Immature natural killer cell (primary cell): ENCODE measurements around the gene SOD1. TPM values are rescaled to one million over a fixed set of nuclear protein-coding genes. Genes with fewer than 3 reads are reported as not detected.
"Not testable (repeated sequence)": the region's sequence is repeated elsewhere in the genome, so short reads cannot be mapped to it uniquely, and the experiment has no call there.

Experiments
- DNase-seq, 3 donors: peaks; one replicate each; pipeline ENCODE4 v3.0.0; 2022; ENCODE audit warnings: mixed read lengths in 1 of 3
- H3K27ac Mint-ChIP-seq, 6 donors: one replicate each; pipeline ENCODE4 v1.8.0; 2020; ENCODE audit warnings: mixed read lengths in 6 of 6, mild to moderate bottlenecking in 5 of 6, inconsistent platforms in 4 of 6, moderate library complexity in 3 of 6
- H3K27me3 Mint-ChIP-seq, 3 donors: one replicate each; pipeline ENCODE4 v1.8.0; 2020 to 2021; ENCODE audit warnings: low read depth in 3 of 3, mild to moderate bottlenecking in 3 of 3, mixed read lengths in 3 of 3, moderate library complexity in 3 of 3, inconsistent platforms in 1 of 3
- H3K36me3 Mint-ChIP-seq, 3 donors: one replicate each; pipeline ENCODE4 v1.8.0; 2020; ENCODE audit warnings: mixed read lengths in 3 of 3, inconsistent platforms in 2 of 3, mild to moderate bottlenecking in 2 of 3
- H3K4me1 Mint-ChIP-seq, 2 donors: one replicate each; pipeline ENCODE4 v1.8.0; 2020; ENCODE audit warnings: inconsistent platforms in 2 of 2, mild to moderate bottlenecking in 2 of 2, mixed read lengths in 2 of 2, moderate library complexity in 1 of 2
- H3K4me3 Mint-ChIP-seq, 5 donors: one replicate each; pipeline ENCODE4 v1.8.0; 2020; ENCODE audit warnings: mild to moderate bottlenecking in 5 of 5, mixed read lengths in 5 of 5, inconsistent platforms in 3 of 5, moderate library complexity in 3 of 5
- H3K9me3 Mint-ChIP-seq, 6 donors: one replicate each; pipeline ENCODE4 v1.8.0; 2020; ENCODE audit warnings: mild to moderate bottlenecking in 6 of 6, mixed read lengths in 6 of 6, inconsistent platforms in 4 of 6, moderate library complexity in 3 of 6
- polyA plus RNA-seq, 3 donors: library from polyadenylated mRNA; unstranded; fragments of 300-500 nt; fragmentation: Illumina TruSeq; gene quantifications; one replicate each; pipeline ENCODE4 v1.2.3, GENCODE V29; 2021

SOD1 gene
- 100 to 1,000 TPM; 265 to 433 (median 333) TPM for polyA plus RNA-seq

GRCh38 chr21:31659536-31660258 lies at the start of gene SOD1:
TSS of gene SOD1 (plus strand) at chr21:31659693. CDS start at chr21:31659770, 77 bp downstream.
- peak; percentile 93 to 94 (median 93) for DNase-seq
- peaks cover 0 to 4% (median 3%) of the 10 kb centered on the region in 3 donors for H3K36me3 Mint-ChIP-seq
- peak within 1 kb of the TSS; percentile 98 to 100 (median 99) for H3K4me3 Mint-ChIP-seq
- H3K27me3 Mint-ChIP-seq, result peaks cover 1 to 8% (median 8%) of the 10 kb centered on the region in 3 donors
- peaks cover 43 to 61% of the 10 kb centered on the region in 2 donors for H3K4me1 Mint-ChIP-seq
- peaks cover 0 to 1% (median 0%) of the 10 kb centered on the region in 6 donors for H3K9me3 Mint-ChIP-seq
- peak within 1 kb of the TSS; percentile 88 to 100 (median 98) for H3K27ac Mint-ChIP-seq

DNA sequence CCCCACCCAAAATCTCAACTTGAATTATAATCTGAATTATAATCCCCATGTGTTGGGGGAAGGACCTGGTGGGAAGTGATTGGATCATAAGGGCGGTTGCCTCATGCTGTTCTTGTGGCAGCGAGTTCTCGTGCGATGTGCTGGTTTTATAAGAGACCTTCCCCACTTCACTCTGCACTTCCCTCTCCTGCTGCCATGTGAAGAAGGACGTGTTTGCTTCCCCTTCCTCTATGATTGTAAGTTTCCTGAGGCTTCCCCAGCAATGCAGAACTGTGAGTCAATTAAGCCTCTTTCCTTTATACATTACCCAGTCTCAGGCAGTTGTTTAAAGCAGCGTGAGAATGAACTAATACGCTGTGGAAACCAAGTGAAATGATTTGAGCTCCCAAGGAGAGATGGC lies 48.0 kb upstream of the SOD1 start:
- Mint-ChIP-seq H3K4me1 (peaks cover 0 to 3% of the 10 kb centered on the region in 2 donors), H3K27ac (no peak overlapping the region), H3K4me3 (no peak overlapping the region), H3K9me3 (no peaks in the 10 kb centered on the region), H3K36me3 (no peaks in the 10 kb centered on the region), H3K27me3 (peaks cover 2 to 6% (median 2%) of the 10 kb centered on the region in 3 donors)
- DNase-seq, result no peak

DNA sequence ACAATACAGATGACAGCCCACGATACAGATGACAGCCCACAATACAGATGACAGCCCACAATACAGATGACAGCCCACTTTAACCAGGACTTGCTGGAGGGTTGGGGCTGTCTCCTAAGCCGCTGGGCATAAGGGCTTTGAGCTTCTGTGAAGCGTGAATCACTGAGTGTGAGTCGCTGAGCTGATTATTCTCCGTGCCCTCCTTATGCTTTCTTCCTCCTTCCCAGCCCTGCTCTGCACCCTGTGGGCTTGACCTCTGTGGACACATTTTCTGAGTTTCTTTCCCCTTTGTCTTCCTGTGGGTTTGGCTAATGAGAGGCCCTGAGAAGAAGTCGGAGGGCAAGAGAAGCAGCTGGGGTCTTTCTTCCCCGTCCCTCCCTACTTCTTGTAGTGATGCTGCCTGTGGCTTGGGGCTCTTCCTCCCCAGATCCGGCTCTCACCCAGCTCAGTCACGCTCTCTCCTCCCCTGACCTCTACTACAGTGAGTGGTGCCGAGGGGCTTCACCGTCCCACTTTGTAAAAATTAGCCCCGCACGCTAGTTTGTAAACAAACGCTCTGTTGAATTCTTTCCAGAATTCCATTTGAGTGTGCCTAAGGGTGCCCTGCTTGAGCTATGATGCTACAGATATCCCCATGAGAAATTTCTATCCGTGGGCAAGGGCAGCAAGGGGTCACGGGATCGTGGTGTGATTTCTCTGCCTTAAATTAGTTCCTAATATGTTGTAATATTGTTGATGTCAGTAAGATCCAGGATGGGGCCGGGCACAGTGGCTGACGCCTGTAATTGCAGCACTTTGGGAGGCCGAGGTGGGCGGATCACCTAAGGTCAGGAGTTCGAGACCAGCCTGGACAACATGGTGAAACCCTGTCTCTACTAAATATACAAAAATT lies 46.4 kb upstream of the SOD1 start:
- H3K4me1 Mint-ChIP-seq, result peaks cover 0 to 3% of the 10 kb centered on the region in 2 donors
- no peaks in the 10 kb centered on the region for H3K9me3 Mint-ChIP-seq
- peaks cover 2 to 4% (median 4%) of the 10 kb centered on the region in 3 donors for H3K27me3 Mint-ChIP-seq
- no peak overlapping the region for H3K4me3 Mint-ChIP-seq
- no peak for DNase-seq
- H3K36me3 Mint-ChIP-seq, result no peaks in the 10 kb centered on the region
- H3K27ac Mint-ChIP-seq, result no peak overlapping the region

GRCh38 chr21:31614705-31615104 lies 44.8 kb upstream of the SOD1 start:
- Mint-ChIP-seq H3K27me3 (peaks cover 2 to 4% (median 2%) of the 10 kb centered on the region in 3 donors), H3K27ac (no peak overlapping the region), H3K4me1 (peaks cover 0 to 3% of the 10 kb centered on the region in 2 donors), H3K9me3 (no peaks in the 10 kb centered on the region), H3K36me3 (no peaks in the 10 kb centered on the region), H3K4me3 (no peak overlapping the region)
- no peak for DNase-seq

- no peak overlapping the region for H3K27ac Mint-ChIP-seq
- H3K36me3 Mint-ChIP-seq, result no peaks in the 10 kb centered on the region
- H3K27me3 Mint-ChIP-seq, result peaks cover 2 to 4% (median 2%) of the 10 kb centered on the region in 3 donors
- H3K4me1 Mint-ChIP-seq, result peaks cover 0 to 3% of the 10 kb centered on the region in 2 donors
- no peaks in the 10 kb centered on the region for H3K9me3 Mint-ChIP-seq
- no peak for DNase-seq
- H3K4me3 Mint-ChIP-seq, result no peak overlapping the region
Measured at GRCh38 chr21:31616216-31616615, 43.3 kb upstream of the SOD1 start.

DNA sequence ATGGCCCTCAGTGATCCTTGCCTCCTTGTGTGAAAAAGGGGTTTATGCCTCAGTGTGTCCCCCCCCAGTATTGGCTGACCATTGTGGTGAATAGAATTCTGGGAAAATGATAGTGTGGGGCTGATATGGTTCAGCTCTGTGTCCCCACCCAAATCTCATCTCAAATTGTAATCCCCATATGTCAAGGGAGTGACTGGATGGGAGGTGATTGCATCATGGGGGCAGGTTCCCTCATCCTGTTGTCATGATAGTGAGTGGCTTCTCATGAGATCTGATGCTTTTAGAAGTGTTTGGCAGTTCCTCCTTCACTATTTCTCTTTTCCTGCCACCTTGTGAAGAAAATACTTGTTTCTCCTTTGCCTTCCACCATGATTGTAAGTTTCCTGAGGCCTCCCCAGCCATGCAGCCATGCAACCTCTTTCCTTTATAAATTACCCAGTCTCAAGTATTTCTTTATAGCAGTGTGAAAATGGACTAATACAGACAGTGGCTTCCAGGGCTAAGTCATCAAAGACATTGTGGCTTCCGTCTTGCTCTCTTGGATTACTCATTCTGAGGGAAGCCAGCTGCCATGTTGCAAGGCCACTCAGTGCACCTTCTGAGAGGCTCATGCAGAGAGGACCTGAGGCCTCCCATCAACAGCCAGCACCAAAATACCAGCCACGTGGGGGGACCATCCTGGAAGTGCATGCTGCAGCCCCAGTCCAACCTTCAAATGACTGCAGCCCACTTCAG lies 40.6 kb upstream of the SOD1 start:
- Mint-ChIP-seq H3K9me3 (no peaks in the 10 kb centered on the region), H3K4me1 (no peaks in the 10 kb centered on the region), H3K4me3 (no peak overlapping the region), H3K36me3 (no peaks in the 10 kb centered on the region), H3K27ac (no peak overlapping the region), H3K27me3 (peaks cover 0 to 6% (median 6%) of the 10 kb centered on the region in 3 donors)
- DNase-seq, result no peak

DNA sequence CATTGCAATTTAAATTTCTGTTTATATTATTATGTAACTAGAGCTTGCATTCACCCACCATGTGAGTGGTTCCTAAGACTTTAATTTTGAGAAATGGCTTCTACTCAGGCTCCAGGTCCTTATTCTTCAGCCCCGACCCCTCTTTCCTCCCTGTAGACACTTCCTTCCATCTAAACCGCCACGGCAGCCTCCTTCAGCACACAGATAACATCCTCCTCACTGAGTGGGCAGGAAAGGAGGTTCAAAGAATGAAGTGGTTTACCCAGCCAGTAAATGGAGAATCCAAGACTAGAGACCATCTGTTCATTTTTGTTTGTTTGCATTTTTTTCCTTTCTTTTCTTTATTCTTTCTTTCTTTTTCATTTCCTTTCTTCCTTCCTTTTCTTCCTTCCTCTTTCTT lies 37.1 kb upstream of the SOD1 start:
- Mint-ChIP-seq H3K27me3 (peaks cover 0 to 6% (median 6%) of the 10 kb centered on the region in 3 donors), H3K4me1 (no peaks in the 10 kb centered on the region), H3K36me3 (no peaks in the 10 kb centered on the region), H3K9me3 (no peaks in the 10 kb centered on the region), H3K27ac (no peak overlapping the region), H3K4me3 (no peak overlapping the region)
- no peak for DNase-seq

DNA sequence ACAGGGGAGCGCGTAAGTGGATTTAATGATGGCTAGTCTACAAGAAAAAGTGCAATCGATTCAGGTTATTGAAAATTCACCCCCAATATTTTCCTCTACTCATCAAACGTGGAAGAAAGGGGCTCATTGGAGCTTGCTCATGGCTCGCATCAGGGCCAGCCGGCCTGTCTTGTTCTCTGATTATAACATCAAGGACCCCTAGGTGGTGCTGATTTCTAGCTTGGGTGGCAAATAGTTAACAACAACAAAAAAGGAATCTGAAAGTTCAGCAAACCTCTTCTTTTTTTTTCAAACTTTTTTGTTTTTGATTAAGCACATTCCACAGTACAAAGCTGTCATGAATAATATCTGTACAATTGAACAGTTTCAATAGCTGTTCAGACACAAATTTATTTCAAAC lies 35.8 kb upstream of the SOD1 start:
- Mint-ChIP-seq H3K4me3 (no peak overlapping the region), H3K27ac (no peak overlapping the region), H3K4me1 (no peaks in the 10 kb centered on the region), H3K9me3 (no peaks in the 10 kb centered on the region), H3K36me3 (no peaks in the 10 kb centered on the region), H3K27me3 (peaks cover 0 to 6% (median 4%) of the 10 kb centered on the region in 3 donors)
- DNase-seq, result no peak

DNA sequence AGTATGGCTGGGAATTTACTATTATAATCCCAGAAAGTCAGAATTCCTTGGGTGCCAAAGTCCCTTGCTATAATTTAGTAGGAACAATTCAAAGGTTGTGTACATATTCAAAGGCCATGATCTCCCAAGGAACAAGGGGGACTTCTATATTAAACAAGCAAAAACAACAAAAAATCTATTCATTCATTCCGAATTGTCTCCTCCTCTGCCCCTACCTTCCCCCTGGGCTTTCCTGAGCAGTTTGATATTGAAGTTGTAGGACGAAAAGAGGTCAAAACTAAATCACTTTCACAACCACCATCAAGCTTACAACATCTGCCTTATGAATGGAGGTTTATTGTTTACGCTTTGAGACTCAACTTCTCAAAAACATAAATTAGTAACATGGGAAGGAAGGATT lies 35.3 kb upstream of the SOD1 start:
- Mint-ChIP-seq H3K36me3 (no peaks in the 10 kb centered on the region), H3K4me1 (no peaks in the 10 kb centered on the region), H3K27ac (no peak overlapping the region), H3K4me3 (no peak overlapping the region), H3K27me3 (peaks cover 2 to 6% (median 4%) of the 10 kb centered on the region in 3 donors), H3K9me3 (no peaks in the 10 kb centered on the region)
- no peak for DNase-seq

GRCh38 chr21:31624961-31625491 lies 34.5 kb upstream of the SOD1 start:
- no peaks in the 10 kb centered on the region for H3K9me3 Mint-ChIP-seq
- no peak overlapping the region for H3K4me3 Mint-ChIP-seq
- H3K27ac Mint-ChIP-seq, result no peak overlapping the region
- no peak for DNase-seq
- H3K27me3 Mint-ChIP-seq, result peaks cover 4 to 6% (median 6%) of the 10 kb centered on the region in 3 donors
- H3K36me3 Mint-ChIP-seq, result no peaks in the 10 kb centered on the region
- H3K4me1 Mint-ChIP-seq, result no peaks in the 10 kb centered on the region

DNA sequence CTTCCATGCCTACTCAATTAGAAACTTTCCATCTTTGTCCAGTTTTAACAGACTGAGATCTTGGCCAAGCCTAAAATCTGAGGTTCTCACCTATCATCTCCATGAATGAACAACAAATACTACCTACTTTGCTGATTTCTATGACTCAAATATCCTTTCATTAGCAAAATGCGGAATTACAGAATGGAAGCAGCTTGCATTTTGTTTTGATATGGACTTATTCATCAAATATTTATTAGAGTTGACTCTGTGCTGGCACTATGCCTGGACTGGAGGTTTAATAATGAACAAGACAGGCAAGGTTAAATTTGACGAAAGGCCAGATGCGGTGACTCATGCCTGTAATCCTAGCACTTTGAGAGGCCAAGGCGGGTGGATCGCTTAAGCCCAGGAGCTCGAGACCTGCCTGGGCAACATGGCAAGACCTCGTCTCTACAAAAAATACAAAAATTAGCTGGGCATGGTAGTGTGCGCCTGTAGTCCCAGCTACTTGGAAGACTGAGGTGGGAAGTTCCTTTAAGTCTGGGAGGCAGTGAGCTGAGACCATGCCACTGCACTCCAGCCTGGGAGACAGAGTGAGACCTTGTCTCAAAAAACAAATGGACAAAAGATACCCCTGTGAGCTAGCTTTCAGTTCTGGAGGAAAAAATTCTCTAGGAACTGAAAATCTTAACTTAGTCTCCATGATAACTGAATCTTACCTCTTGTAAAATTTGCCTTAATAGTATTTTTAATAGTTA lies 29.4 kb upstream of the SOD1 start:
- Mint-ChIP-seq H3K9me3 (no peaks in the 10 kb centered on the region), H3K4me1 (no peaks in the 10 kb centered on the region), H3K36me3 (no peaks in the 10 kb centered on the region), H3K27ac (no peak overlapping the region), H3K4me3 (no peak overlapping the region), H3K27me3 (peaks cover 0 to 5% (median 5%) of the 10 kb centered on the region in 3 donors)
- DNase-seq, result no peak

DNA sequence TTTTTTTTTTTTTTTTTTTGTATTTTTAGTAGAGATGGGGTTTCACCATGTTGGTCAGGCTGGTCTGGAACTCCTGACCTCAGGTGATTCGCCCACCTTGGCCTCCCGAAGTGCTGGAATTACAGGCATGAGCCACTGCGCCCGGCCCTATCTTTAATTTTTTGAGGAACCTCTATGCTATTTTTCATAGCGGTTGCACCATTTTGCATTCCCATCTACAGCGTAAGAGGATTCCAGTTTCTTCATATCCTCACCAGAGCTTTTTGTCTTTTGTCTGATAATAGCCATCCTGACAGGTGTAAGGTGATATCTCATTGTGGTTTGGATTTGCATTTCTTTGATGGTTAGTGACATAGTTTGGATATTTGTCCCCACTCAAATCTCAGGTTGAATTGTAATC lies 27.6 kb upstream of the SOD1 start:
- H3K4me3 Mint-ChIP-seq, DNase-seq, H3K27me3 Mint-ChIP-seq, H3K9me3 Mint-ChIP-seq, H3K27ac Mint-ChIP-seq, H3K4me1 Mint-ChIP-seq, H3K36me3 Mint-ChIP-seq: not testable (repeated sequence)

DNA sequence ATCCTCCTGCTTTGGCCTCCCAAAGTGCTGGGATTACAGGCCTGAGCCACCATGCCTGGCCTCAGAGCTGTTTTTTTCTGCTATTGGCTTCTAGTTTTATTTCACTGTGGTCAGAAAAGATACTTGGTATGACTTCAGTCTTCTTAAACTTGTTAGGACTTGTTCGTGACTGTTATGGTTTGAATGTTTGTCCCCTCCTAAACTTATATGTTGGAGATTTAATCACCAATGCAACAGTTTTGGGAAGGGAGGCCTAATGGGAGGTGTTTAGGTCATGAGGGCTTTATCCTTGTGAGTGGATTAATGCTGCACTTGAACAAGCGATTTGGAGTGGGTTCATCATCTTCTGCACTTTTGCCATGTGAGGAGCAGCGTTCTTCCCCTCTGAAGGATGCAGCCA lies 24.5 kb upstream of the SOD1 start:
- H3K9me3 Mint-ChIP-seq, result peaks cover 0 to 5% (median 2%) of the 10 kb centered on the region in 6 donors

More for the DNA sequence above, 24.5 kb upstream of the SOD1 start:
- Mint-ChIP-seq H3K4me3 (no peak overlapping the region), H3K36me3 (peaks cover 0 to 4% (median 4%) of the 10 kb centered on the region in 3 donors), H3K27me3 (peaks cover 1 to 4% (median 4%) of the 10 kb centered on the region in 3 donors), H3K4me1 (no peaks in the 10 kb centered on the region), H3K27ac (no peak overlapping the region)
- DNase-seq, result no peak
